IMR-90 (cell line): ENCODE measurements around the gene FOXR1. TPM values are rescaled to one million over a fixed set of nuclear protein-coding genes. Genes with fewer than 3 reads are reported as not detected.

ENCODE experiments used
- ATAC-seq: fragments of 200-7000 bp; cut with Tn5 transposase; 2 replicates; pipeline ENCODE4 v1.9.1; 2020; ENCODE audit warnings: low read depth, mild to moderate bottlenecking, moderate library complexity
- BruUV-seq: library from RNA; stranded (reverse); fragments of 400-500 nt; replicated peaks from 2 replicates; lab custom pipeline; 2021; lab: Mats Ljungman, UMichigan
- CTCF ChIA-PET: fragments of 300-600 bp; formaldehyde crosslinking; extraction: SDS; loops from one replicate; lab custom pipeline; 2021; ENCODE audit warnings: antibody characterized with exemption; lab: Yijun Ruan, JAX
- POLR2A ChIA-PET: fragments of 300-600 bp; sonication (Branson Sonifier 250); formaldehyde crosslinking; loops from one replicate; lab custom pipeline; 2022; ENCODE audit warnings: antibody characterized with exemption; ENCODE audit not compliant: unreplicated experiment; lab: Charles Lee
- DNase-seq: peaks from one replicate; pipeline ENCODE4 v3.0.0; 2013
- H2AFZ ChIP-seq: replicated peaks from 2 replicates; pipeline ENCODE3; 2013; ENCODE audit warnings: low read length, mild to moderate bottlenecking; ENCODE audit not compliant: poor library complexity
- H2AK5ac ChIP-seq: 2 replicates; pipeline ENCODE4 v1.6.1; 2013; ENCODE audit warnings: low read depth, low read length, inconsistent platforms
- H2AK9ac ChIP-seq: replicated peaks from 2 replicates; pipeline ENCODE3; 2013; ENCODE audit warnings: mild to moderate bottlenecking, low read depth, low read length, moderate library complexity; ENCODE audit not compliant: poor library complexity
- H2BK120ac ChIP-seq: 2 replicates; pipeline ENCODE4 v1.6.1; 2013; ENCODE audit warnings: low read depth, low read length, inconsistent platforms
- H2BK15ac ChIP-seq: 3 replicates; pipeline ENCODE4 v1.6.1; 2013; ENCODE audit warnings: low read depth, low read length, inconsistent platforms
- H2BK20ac ChIP-seq: 2 replicates; pipeline ENCODE4 v1.6.1; 2013; ENCODE audit warnings: low read depth, mild to moderate bottlenecking, inconsistent platforms, low read length, moderate library complexity
- H2BK5ac ChIP-seq: 2 replicates; pipeline ENCODE4 v1.6.1; 2013; ENCODE audit warnings: mild to moderate bottlenecking, low read depth, low read length, inconsistent platforms; ENCODE audit not compliant: poor library complexity, severe bottlenecking
- H3K14ac ChIP-seq: replicated peaks from 2 replicates; pipeline ENCODE4 v1.6.1; 2013; ENCODE audit warnings: low read depth, low read length, inconsistent platforms
- H3K18ac ChIP-seq: 2 replicates; pipeline ENCODE4 v1.6.1; 2013; ENCODE audit warnings: low read depth, low read length, control low read depth
- H3K23ac ChIP-seq: 2 replicates; pipeline ENCODE4 v1.6.1; 2013; ENCODE audit warnings: low read depth, low read length, inconsistent platforms
- H3K27ac ChIP-seq: 2 replicates; pipeline ENCODE4 v1.5.1; 2013; ENCODE audit warnings: mild to moderate bottlenecking, control low read depth, low read length; ENCODE audit not compliant: insufficient read depth
- H3K27me3 ChIP-seq: 2 replicates; pipeline ENCODE4 v1.6.1; 2013; ENCODE audit warnings: low read length; ENCODE audit not compliant: control insufficient read depth, insufficient read depth
- H3K36me3 ChIP-seq: 2 replicates; pipeline ENCODE4 v1.6.1; 2013; ENCODE audit warnings: low read length, mixed read lengths; ENCODE audit not compliant: control insufficient read depth, insufficient read depth
- H3K4ac ChIP-seq: 2 replicates; pipeline ENCODE4 v1.6.1; 2013; ENCODE audit warnings: low read depth, low read length, inconsistent platforms
- H3K4me1 ChIP-seq: 2 replicates; pipeline ENCODE4 v1.6.1; 2013; ENCODE audit warnings: low read length, mixed read lengths; ENCODE audit not compliant: control insufficient read depth, insufficient read depth
- H3K4me2 ChIP-seq: 2 replicates; pipeline ENCODE4 v1.6.1; 2013; ENCODE audit warnings: low read depth, mild to moderate bottlenecking, control low read depth, low read length, moderate library complexity
- H3K4me3 ChIP-seq: 2 replicates; pipeline ENCODE4 v1.5.1; 2013; ENCODE audit warnings: low read depth, mild to moderate bottlenecking, control low read depth, low read length, moderate library complexity; ENCODE audit not compliant: insufficient read depth
- H3K56ac ChIP-seq: 2 replicates; pipeline ENCODE4 v1.6.1; 2013; ENCODE audit warnings: low read length, inconsistent platforms; ENCODE audit not compliant: insufficient read depth; ENCODE audit errors: extremely low read depth
- H3K79me1 ChIP-seq, 2 experiments: 2 replicates each; pipeline ENCODE4 v1.6.1; 2013; ENCODE audit warnings: low read length in 2 of 2, inconsistent platforms in 1 of 2, low read depth in 1 of 2
- H3K9ac ChIP-seq: 2 replicates; pipeline ENCODE4 v1.6.1; 2013; ENCODE audit warnings: low read depth, low read length, control low read depth
- H3K9me1 ChIP-seq: 2 replicates; pipeline ENCODE4 v1.6.1; 2013; ENCODE audit warnings: low read length, inconsistent platforms; ENCODE audit not compliant: insufficient read depth
- H3K9me3 ChIP-seq: 2 replicates; pipeline ENCODE4 v1.6.1; 2013; ENCODE audit warnings: low read length; ENCODE audit not compliant: control insufficient read depth, insufficient read depth
- H4K20me1 ChIP-seq: 2 replicates; pipeline ENCODE4 v1.6.1; 2013; ENCODE audit warnings: low read length, inconsistent platforms; ENCODE audit not compliant: insufficient read depth
- H4K5ac ChIP-seq: 2 replicates; pipeline ENCODE4 v1.6.1; 2013; ENCODE audit warnings: mild to moderate bottlenecking, low read depth, low read length, control low read depth
- H4K8ac ChIP-seq, 2 experiments: 2 replicates each; pipeline ENCODE4 v1.6.1; 2013; ENCODE audit warnings: low read depth in 2 of 2, low read length in 2 of 2, control low read depth in 1 of 2, inconsistent platforms in 1 of 2
- H4K91ac ChIP-seq: 2 replicates; pipeline ENCODE4 v1.6.1; 2013; ENCODE audit warnings: low read depth, low read length, inconsistent platforms; ENCODE audit not compliant: insufficient read depth
- BHLHE40 ChIP-seq: fragments of 150-350 bp; IDR thresholded peaks from 2 replicates; pipeline ENCODE4 v1.6.1; 2016; ENCODE audit warnings: mild to moderate bottlenecking, low read depth, low read length
- CEBPB ChIP-seq: IDR thresholded peaks from 2 replicates; pipeline ENCODE4 v1.6.1; 2012; ENCODE audit warnings: low read depth, low read length, improper control_type of control experiment
- MAZ ChIP-seq: IDR thresholded peaks from 2 replicates; pipeline ENCODE4 v1.6.1; 2012; ENCODE audit warnings: low read depth, mild to moderate bottlenecking, low read length, improper control_type of control experiment, moderate library complexity, borderline replicate concordance
- MXI1 ChIP-seq: IDR thresholded peaks from 2 replicates; pipeline ENCODE4 v1.6.1; 2012; ENCODE audit warnings: low read depth, mild to moderate bottlenecking, low read length, moderate library complexity, borderline replicate concordance
- NFE2L2 ChIP-seq: fragments of 150-350 bp; IDR thresholded peaks from 2 replicates; pipeline ENCODE4 v1.6.1; 2016; ENCODE audit warnings: low read depth, mild to moderate bottlenecking, low read length
- POLR2A ChIP-seq: IDR thresholded peaks from 2 replicates; pipeline ENCODE4 v1.6.1; 2012; ENCODE audit warnings: mild to moderate bottlenecking, low read depth, low read length
- RAD21 ChIP-seq: IDR thresholded peaks from 2 replicates; pipeline ENCODE4 v1.6.1; 2012; ENCODE audit warnings: low read length, improper control_type of control experiment
- RCOR1 ChIP-seq: IDR thresholded peaks from 2 replicates; pipeline ENCODE4 v1.6.1; 2012; ENCODE audit warnings: mild to moderate bottlenecking, low read length, improper control_type of control experiment; ENCODE audit not compliant: insufficient replicate concordance
- RFX5 ChIP-seq: IDR thresholded peaks from 2 replicates; pipeline ENCODE4 v1.8.0; 2012; ENCODE audit warnings: low read depth, mild to moderate bottlenecking, low read length, moderate library complexity
- SMC3 ChIP-seq: fragments of 150-350 bp; IDR thresholded peaks from 2 replicates; pipeline ENCODE4 v1.6.1; 2016; ENCODE audit warnings: low read depth, mild to moderate bottlenecking, antibody characterized with exemption, low read length, moderate library complexity
- WGBS, 2 experiments: methylation state at CpG; one replicate each; pipeline versions ENCODE4 v1.1.5 to v1.1.7; 2013; ENCODE audit warnings: missing lambda C conversion rate in 2 of 2; ENCODE audit not compliant: insufficient read length in 1 of 2; ENCODE audit errors: extremely low coverage in 2 of 2; 5-methylcytosine and 5-hydroxymethylcytosine counted together
- dilution Hi-C: fragments of 300-500 bp; cut with HindIII; formaldehyde crosslinking; loops from one replicate; pipeline ENCODE4 v1.14.3; 2018; ENCODE audit warnings: low sequenced_read_pairs; ENCODE audit not compliant: unreplicated experiment
- in situ Hi-C: fragments of 300-500 bp; cut with MboI; formaldehyde crosslinking; loops from 3 replicates; pipeline ENCODE4 v1.14.3; 2019; ENCODE audit warnings: low sequenced_read_pairs, inconsistent platforms, mixed read lengths
- intact Hi-C: fragments of 100-400 bp; cut with micrococcal nuclease; formaldehyde crosslinking; loops from 2 replicates; pipeline ENCODE4 v1.10.0; 2022
- polyA plus RNA-seq, 3 experiments: library from polyadenylated mRNA; depleted of rRNA; stranded (reverse); fragments of >200 nt; gene quantifications; 2 replicates each; pipeline ENCODE4 v1.2.3, GENCODE V29; 2012; ENCODE audit warnings: low replicate concordance in 1 of 3
- total RNA-seq: library from RNA; depleted of rRNA; stranded (reverse); fragments of >200 nt; gene quantifications from 2 replicates; pipeline ENCODE4 v1.2.3, GENCODE V29; 2012
- TF ChIP-seq, protein P1 (sequence below): conservative IDR thresholded peaks from 2 replicates; pipeline ENCODE4 v1.5.1; 2012; ENCODE audit warnings: mild to moderate bottlenecking, low read depth, low read length, improper control_type of control experiment
- TF ChIP-seq, protein P2 (sequence below): fragments of 150-350 bp; IDR thresholded peaks from 2 replicates; pipeline ENCODE4 v1.6.1; 2017; ENCODE audit warnings: mild to moderate bottlenecking, antibody characterized with exemption, low read length, low read depth

The FOXR1 gene
- total and polyA plus RNA-seq, 2 of the 4 experiments (the other 2 are of a cell fraction): not detected

DNA sequence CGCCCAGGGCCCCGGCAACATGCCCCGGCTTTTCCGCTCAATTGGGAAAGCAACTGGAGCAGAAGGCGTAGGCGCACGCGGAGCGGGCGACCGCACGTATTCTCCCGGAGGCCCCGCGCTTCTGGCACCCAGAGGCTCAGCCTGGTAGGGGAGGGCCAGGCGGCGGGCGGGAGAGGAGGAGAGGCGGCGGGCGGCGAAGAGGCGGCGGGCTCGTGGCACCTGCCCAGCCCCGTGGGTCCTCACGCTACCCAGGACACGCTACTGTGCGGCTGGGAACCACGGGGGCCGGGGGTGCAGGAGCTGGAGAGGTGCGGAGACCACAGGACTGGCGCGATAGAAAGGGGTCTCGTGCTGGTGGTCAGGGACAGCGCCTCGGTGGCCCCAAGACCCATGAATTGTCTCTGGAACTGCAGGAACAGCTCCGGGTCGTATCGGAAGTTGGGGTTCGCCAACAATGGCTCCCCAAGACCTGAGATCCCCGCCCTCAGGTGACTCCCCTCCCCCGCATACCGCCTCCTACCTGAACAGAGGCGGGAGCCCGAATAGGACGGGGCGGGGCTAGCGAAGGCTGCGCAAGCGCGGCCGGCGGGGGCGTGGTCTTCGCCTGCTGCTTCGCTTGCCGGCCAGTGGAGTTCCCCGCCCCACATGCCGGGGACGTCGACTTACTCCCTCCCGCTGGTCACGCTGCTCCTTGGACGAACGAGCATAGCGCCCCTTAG is 58.9 kb downstream of the FOXR1 start, which contains the start of gene SLC37A4:
SLC37A4 (minus strand) TSS at position 549 of the 719 bp plus-strand sequence.
- H3K36me3 ChIP-seq: peaks cover 2% of the 10 kb centered on the region
- H2AFZ ChIP-seq: peak within 1 kb of the TSS; percentile 99
- H3K4me2 ChIP-seq: peak within 1 kb of the TSS; percentile 76
- no peaks in the 10 kb centered on the region for H3K27me3 ChIP-seq
- H2BK5ac ChIP-seq: no peak within 1 kb of the TSS
- peak within 1 kb of the TSS; percentile 48 for H4K91ac ChIP-seq
- H4K5ac ChIP-seq: no peak within 1 kb of the TSS
- no peak within 1 kb of the TSS for H3K18ac ChIP-seq
- in situ Hi-C loops (no loop called here), intact Hi-C loops (no loop called here), dilution Hi-C loops (no loop called here)
- no peaks in the 10 kb centered on the region for H3K9me3 ChIP-seq
- H3K9ac ChIP-seq: peak within 1 kb of the TSS; percentile 47
- 0% methylated on average over 38 of the region's 67 CpGs; no CpG with 5 or more reads in 1 of the 2 experiments for WGBS, 2 experiments
- TF ChIP-seq SMC3 (peak; percentile 52; the same call in 1 of the 2 replicates), NFE2L2 (no peak), POLR2A (no peak), RFX5 (no peak), MAZ (peak; percentile 95), RAD21 (peak; percentile 54; the same call in 1 of the 2 replicates), CEBPB (peak; percentile 1; the same call in 1 of the 2 replicates), BHLHE40 (peak; percentile 47; the same call in 1 of the 2 replicates), RCOR1 (no peak), MXI1 (peak; percentile 90; the same call in 1 of the 2 replicates)
- TF ChIP-seq, protein P1, sequence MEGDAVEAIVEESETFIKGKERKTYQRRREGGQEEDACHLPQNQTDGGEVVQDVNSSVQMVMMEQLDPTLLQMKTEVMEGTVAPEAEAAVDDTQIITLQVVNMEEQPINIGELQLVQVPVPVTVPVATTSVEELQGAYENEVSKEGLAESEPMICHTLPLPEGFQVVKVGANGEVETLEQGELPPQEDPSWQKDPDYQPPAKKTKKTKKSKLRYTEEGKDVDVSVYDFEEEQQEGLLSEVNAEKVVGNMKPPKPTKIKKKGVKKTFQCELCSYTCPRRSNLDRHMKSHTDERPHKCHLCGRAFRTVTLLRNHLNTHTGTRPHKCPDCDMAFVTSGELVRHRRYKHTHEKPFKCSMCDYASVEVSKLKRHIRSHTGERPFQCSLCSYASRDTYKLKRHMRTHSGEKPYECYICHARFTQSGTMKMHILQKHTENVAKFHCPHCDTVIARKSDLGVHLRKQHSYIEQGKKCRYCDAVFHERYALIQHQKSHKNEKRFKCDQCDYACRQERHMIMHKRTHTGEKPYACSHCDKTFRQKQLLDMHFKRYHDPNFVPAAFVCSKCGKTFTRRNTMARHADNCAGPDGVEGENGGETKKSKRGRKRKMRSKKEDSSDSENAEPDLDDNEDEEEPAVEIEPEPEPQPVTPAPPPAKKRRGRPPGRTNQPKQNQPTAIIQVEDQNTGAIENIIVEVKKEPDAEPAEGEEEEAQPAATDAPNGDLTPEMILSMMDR: peak; percentile 95
- TF ChIP-seq, protein P2, sequence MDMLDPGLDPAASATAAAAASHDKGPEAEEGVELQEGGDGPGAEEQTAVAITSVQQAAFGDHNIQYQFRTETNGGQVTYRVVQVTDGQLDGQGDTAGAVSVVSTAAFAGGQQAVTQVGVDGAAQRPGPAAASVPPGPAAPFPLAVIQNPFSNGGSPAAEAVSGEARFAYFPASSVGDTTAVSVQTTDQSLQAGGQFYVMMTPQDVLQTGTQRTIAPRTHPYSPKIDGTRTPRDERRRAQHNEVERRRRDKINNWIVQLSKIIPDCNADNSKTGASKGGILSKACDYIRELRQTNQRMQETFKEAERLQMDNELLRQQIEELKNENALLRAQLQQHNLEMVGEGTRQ: peak; percentile 86
- peak within 1 kb of the TSS; percentile 5; the same call in 1 of the 2 replicates for H3K27ac ChIP-seq
- peaks cover 2 to 19% of the 10 kb centered on the region in 2 experiments; a peak in 2 of 4 replicates for H3K79me1 ChIP-seq
- no TSS peak for BruUV-seq
- peak within 1 kb of the TSS; percentile 65 for H3K4me3 ChIP-seq
- H2AK5ac ChIP-seq: peak within 1 kb of the TSS; percentile 30
- H2AK9ac ChIP-seq: peak within 1 kb of the TSS; percentile 77
- no peak within 1 kb of the TSS for H2BK20ac ChIP-seq
- H3K14ac ChIP-seq: peak within 1 kb of the TSS; percentile 15; the same call in 1 of the 2 replicates
- H4K8ac ChIP-seq: peak within 1 kb of the TSS in 1 of 2 experiments; percentile 83; a peak in 1 of 4 replicates
- DNase-seq (peak; percentile 97), ATAC-seq (peak; percentile 98)
- no peaks in the 10 kb centered on the region; the same call in 1 of the 2 replicates for H3K9me1 ChIP-seq
- ChIA-PET CTCF (no interaction called here), POLR2A (no interaction called here)
- 0 out of 2 replicates have a peak within 1 kb of the TSS, but pooled peaks have one; percentile 28 for H2BK120ac ChIP-seq
- H3K4me1 ChIP-seq: no peaks in the 10 kb centered on the region
- H2BK15ac ChIP-seq: no peak within 1 kb of the TSS
- H3K23ac ChIP-seq: peak within 1 kb of the TSS; percentile 75; the same call in 1 of the 2 replicates
- H3K4ac ChIP-seq: peak within 1 kb of the TSS; percentile 58
- H4K20me1 ChIP-seq: no peaks in the 10 kb centered on the region; the same call in 1 of the 2 replicates
- no peak within 1 kb of the TSS for H3K56ac ChIP-seq
